ENCODE data around the gene CYP2W1. TPM values are rescaled to one million over a fixed set of nuclear protein-coding genes. Genes with fewer than 3 reads are reported as not detected.

CYP2W1 gene
- total and polyA plus RNA-seq, 3 donors from 2014 or later = 0.61 to 1.2 (median 0.71) TPM

GRCh38 chr7:985127-985416 is 2.1 kb downstream of the CYP2W1 start:
- Histone ChIP-seq H3K27ac (no peak overlapping the region), H3K4me1 (peaks cover 36% of the 10 kb centered on the region), H3K9me3 (no peaks in the 10 kb centered on the region), H3K36me3 (ENCODE audit: low read depth, missing control alignments) (no peaks in the 10 kb centered on the region), H3K4me3 (no peak overlapping the region), H3K27me3 (no peaks in the 10 kb centered on the region)
- no peak for DNase-seq
- no peak for TF ChIP-seq POLR2A (IDR thresholded peaks at IDR 0.05)
- no peak for TF ChIP-seq CTCF (IDR thresholded peaks at IDR 0.05)
- WGBS, 2 donors = 96 to 99% methylated on average over 13 to 16 of the region's 16 CpGs
- intact Hi-C loops (cut with DNase I; ENCODE audit: low total_unique reads) = no loop called here

GRCh38 chr7:985915-986741 is 3.1 kb downstream of the CYP2W1 start:
- intact Hi-C loops (cut with DNase I; ENCODE audit: low total_unique reads) = no loop called here
- H3K4me3 ChIP-seq = no peak overlapping the region
- no peaks in the 10 kb centered on the region for H3K9me3 ChIP-seq
- no peaks in the 10 kb centered on the region for H3K36me3 ChIP-seq (ENCODE audit: low read depth, missing control alignments)
- peak; percentile 68 for DNase-seq
- no peaks in the 10 kb centered on the region for H3K27me3 ChIP-seq
- TF ChIP-seq POLR2A (IDR thresholded peaks at IDR 0.05) (no peak), CTCF (IDR thresholded peaks at IDR 0.05) (no peak)
- H3K4me1 ChIP-seq = peaks cover 33% of the 10 kb centered on the region
- 30 to 68% methylated on average over 9 to 37 of the region's 41 CpGs for WGBS, 2 donors
- no peak overlapping the region for H3K27ac ChIP-seq

- no peak overlapping the region for H3K4me3 ChIP-seq
- H3K27me3 ChIP-seq = no peaks in the 10 kb centered on the region
- no peak overlapping the region for H3K27ac ChIP-seq
- peaks cover 33% of the 10 kb centered on the region for H3K4me1 ChIP-seq
- no peaks in the 10 kb centered on the region for H3K36me3 ChIP-seq (ENCODE audit: low read depth, missing control alignments)
- 81 to 90% methylated on average over 7 to 37 of the region's 56 CpGs for WGBS, 2 donors
- H3K9me3 ChIP-seq = no peaks in the 10 kb centered on the region
- DNase-seq = no peak
- intact Hi-C loops (cut with DNase I; ENCODE audit: low total_unique reads) = no loop called here
- no peak for TF ChIP-seq POLR2A (IDR thresholded peaks at IDR 0.05)
- TF ChIP-seq CTCF (IDR thresholded peaks at IDR 0.05) = no peak
Measured at GRCh38 chr7:986766-987751, 4.1 kb downstream of the CYP2W1 start.

- Histone ChIP-seq H3K27ac (no peak overlapping the region), H3K4me3 (no peak overlapping the region), H3K27me3 (no peaks in the 10 kb centered on the region), H3K9me3 (no peaks in the 10 kb centered on the region), H3K4me1 (peaks cover 35% of the 10 kb centered on the region), H3K36me3 (ENCODE audit: low read depth, missing control alignments) (no peaks in the 10 kb centered on the region)
- no peak for TF ChIP-seq POLR2A (IDR thresholded peaks at IDR 0.05)
- no peak for TF ChIP-seq CTCF (IDR thresholded peaks at IDR 0.05)
- WGBS, 2 donors = 61 to 100% methylated on average over 1 to 6 of the region's 6 CpGs
- no peak for DNase-seq
- intact Hi-C loops (cut with DNase I; ENCODE audit: low total_unique reads) = no loop called here
Measured at GRCh38 chr7:987909-988308, 4.9 kb downstream of the CYP2W1 start.
